Measurements from ENCODE around the gene KCNJ14. TPM values are rescaled to one million over a fixed set of nuclear protein-coding genes. Genes with fewer than 3 reads are reported as not detected.
"Not testable (repeated sequence)": the region's sequence is repeated elsewhere in the genome, so short reads cannot be mapped to it uniquely, and the experiment has no call there.

Gene KCNJ14
- polyA plus RNA-seq, 10 donors, result 0.59 to 1.1 (median 0.72) TPM

DNA sequence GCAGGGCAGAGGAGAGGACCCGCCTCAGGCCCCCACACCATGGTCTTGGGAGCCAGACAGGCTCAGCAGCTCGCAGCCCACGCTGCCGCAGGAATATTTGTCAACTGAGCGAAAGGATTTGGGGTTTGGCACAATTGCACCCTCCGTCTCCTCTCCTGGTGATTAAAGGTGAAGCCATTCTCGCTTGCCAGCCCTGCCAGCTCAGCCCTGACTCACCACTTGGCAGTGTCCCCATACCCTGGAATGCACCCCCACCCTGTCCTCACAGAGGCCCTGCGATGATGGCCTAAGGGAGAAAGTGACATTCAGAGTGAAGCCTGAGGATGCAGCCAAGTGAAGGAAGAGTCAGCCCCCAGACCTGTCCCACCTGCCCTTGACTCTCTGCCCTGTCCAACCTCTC is 32.6 kb downstream of the KCNJ14 start:
- peak in 1 of 3 donors; percentile 37 for DNase-seq

DNA sequence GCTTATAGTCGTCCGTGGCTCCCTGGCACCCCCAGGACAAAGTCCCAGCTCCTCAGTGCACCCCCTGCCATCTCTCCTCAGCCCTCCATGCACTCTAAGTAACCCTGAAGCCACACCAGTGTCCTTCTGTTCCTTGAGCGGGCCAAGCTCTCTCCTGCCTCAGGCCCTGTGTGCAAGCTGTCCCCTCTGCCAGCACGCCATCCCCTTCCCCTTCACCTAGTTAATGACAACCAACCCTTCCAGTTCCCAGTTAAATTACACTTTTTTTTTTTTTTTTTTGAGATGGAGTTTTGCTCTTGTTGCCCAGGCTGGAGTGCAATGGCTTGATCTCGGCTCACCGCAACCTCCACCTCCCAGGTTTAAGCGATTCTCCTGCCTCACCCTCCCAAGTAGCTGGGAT is 33.1 kb downstream of the KCNJ14 start:
- DNase-seq, result not testable (repeated sequence)

DNA sequence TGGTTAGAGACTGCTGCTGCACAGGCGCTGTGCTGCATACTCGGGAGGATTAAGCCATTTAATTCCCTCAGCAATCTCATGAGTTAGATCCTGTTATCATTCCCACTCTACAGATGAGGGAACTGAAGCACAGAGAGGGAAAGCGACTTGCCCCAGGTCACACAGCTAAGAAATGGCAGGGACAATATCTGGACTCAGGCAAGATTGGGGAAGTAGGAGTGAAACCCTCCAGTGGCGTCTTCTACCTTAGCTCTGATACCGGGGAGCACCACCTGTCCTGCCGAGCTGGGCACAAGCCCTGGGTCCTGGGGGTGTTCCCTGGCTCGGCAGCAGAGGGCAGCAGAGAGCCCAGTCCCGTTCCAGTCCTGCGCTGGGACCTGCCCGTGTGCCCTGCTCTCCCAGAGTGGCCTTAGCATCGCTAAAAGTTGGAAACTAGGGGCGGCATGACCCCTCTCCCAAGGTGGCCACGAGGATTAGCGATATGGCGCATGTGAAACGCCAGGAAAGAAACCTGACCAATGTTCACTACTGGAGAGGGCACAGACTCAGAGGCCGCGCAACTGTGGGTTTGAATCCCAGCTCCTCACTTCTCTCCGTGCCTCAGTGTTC is 34.3 kb downstream of the KCNJ14 start:
- DNase-seq, result peak in 1 of 3 donors; percentile 71

DNA sequence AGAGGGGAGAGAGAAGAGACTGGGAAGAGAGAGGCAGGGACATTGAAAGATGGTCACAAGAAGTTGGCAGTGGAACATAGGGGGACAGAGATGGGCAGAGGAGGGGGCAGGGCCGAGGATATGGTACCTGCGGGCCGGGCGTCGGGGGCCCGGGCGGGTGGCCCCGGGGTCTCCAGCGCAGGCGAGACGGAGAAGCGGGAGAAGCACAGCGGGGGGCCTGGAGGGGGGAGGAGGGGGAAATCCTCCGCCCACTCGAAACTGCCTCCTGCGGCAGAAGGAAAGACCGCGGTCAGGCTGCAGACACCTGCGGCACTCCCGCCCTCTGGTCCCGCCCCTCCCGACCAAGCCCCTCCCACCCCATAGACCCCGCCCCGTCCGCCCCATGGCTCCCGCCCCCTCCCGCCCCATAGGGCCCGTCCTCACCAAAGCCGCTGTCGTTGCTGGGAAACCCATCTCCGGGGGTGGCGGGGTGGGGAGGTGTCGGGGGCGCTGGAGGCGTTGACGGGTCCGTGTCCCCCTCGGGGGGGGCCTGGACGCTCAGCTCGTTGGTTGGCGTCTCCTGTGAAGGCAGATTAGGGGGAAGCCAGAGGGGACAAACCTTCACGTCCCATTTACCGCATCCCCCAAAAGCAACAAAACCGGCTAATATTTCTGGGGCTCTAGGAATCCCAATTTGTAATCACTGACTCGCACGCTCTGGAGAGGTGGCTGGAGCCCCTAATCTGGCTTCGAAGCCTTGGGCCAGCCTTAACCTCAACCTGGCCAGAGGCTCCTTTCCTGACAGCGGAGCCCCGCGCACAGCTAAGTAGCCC is 35.8 kb downstream of the KCNJ14 start:
- no peak for DNase-seq

DNA sequence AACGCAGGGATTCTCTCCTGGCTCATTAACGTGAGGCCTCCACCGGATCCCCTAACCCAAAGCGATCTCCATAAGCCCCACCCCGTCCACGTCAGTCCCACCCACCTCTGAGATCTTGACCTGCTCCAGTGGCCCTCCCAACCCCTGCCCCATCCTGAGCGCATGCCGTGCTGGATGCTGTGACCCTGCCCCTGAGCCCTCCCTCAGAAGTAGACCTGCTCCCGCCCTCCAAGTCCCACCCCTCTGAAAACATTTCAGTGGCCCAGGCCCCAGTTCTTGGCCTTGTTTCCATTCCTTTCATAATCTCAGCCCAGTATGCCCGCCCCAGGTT is 36.4 kb downstream of the KCNJ14 start:
- DNase-seq, result no peak

DNA sequence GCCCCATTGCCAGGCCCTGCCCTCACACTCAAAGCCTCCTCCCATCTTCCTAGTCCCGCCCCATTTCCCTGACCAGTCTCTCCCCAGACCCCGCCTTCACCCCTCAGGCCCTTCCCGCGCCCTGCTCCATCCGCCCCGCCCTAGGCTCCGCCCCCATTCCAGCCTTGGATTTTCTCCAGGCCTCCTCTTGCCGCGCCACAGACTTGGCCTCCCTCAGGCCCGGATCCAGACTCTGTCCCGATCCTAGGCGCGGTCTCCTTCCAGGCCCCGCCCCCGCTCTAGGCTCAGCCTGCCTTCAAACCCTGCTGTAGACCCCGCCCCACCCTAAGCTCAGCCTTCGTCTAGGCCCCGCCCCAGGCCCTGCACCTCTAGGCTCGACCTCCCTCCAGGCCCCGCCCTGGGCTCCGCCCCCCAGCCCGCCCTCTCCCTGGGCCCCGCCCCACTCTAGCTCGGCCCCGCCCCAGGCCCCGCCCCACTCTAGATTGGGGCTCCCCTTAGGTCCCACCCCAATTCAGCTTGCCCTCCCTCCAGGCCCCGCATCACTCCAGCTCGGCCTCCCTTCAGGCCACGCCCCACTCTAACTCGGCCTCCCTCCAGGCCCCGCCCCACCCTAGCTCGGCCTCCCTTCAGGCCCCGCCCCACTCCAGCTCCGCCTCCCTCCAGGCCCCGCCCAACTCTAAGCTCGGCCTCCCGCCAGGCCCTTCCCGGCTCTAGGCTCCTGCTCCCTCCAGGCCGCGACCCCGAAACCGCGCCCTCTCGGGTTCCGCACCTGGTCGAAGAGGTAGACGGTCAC is 37.7 kb downstream of the KCNJ14 start:
- peak; percentile 86 to 91 (median 91) for DNase-seq

DNA sequence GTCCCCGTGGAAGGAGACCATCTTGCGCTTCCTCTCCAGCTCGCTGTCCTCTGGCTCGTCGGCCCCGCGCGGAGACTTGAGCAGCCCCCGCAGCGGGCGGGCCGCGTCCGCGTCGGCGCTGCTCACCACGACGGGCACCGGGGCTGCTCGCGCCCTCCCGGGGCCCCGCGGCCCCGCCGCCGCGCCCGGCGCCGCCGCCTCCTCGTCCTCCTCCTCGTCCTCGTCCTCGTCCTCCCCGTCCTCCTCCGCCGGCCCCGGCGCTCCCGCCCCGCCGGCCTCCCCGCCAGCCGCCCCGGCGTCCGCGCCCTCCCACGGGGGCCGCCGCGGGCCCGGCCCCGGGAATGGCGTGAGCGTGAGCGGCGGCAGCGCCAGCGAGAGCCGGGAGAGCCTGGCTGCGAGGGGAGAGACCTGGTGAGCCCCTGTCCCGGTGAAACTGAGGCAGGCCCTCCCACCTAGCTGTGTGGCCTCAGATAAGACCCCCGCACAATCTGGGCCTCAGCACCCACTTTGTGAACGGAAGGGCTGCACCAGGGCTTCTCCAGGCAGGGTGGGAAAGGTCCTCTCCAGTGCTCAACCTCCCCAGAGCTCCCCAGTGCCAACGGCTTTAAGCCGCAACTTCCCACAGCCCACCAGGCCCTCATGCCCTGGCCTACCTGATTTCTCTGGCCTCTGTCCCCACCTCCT is 38.5 kb downstream of the KCNJ14 start:
- DNase-seq, result no peak

DNA sequence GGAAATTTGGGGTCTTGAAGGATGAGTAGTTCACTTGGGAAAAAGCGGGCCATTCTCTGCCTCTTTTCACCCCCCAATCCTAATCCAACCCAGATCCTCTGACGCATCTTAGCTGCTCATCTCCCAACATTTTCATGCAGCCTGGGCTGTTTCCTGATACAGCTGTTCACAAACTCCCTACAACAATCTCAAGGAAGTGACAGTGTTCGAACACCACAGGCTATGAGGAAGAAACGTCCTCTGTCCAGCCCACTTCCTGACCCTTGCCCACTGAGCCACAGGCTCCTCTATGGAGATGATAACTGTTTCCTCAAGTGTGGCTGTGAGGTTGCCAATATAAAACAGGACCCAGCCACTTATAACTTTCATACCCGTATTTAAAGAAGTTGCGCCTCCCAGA is 40.0 kb downstream of the KCNJ14 start:
- no peak for DNase-seq

DNA sequence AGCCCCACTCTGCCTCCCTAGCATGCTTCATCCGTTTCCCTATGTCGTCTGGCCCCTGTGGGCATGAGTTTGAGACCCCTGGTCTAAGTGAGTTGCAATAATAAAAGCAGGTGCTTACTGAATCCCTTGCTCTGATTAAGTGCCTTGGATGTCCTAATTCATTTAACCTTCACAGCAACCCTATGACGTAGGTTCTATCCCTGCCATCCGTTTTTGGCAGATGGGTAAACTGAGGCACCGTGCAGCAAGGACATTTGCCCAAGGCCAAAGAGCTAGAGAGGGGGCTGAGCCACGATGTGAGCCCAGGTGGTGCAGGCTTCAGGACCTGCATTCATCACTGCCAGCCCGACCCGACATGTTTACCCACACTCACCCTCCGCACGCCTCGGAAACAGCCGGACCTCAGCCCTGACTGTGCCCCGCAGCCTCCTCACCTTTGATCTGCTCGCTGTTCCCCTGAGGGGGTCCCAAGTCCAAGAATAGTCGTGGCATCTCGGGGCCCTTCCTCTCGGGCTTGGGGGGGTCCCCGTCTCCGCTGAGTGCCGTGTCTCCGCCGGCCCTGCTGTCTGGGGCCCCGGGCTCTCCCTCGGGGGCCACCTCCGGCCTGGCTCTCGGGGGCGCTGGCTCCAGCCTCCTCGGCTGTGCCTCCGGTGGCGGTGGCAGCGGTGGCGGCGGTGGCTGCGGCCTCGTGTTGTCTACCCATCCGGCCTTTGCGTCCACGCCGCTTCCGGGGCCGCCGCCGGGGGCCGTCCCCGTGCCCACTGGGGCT is 41.8 kb downstream of the KCNJ14 start:
- DNase-seq, result no peak

DNA sequence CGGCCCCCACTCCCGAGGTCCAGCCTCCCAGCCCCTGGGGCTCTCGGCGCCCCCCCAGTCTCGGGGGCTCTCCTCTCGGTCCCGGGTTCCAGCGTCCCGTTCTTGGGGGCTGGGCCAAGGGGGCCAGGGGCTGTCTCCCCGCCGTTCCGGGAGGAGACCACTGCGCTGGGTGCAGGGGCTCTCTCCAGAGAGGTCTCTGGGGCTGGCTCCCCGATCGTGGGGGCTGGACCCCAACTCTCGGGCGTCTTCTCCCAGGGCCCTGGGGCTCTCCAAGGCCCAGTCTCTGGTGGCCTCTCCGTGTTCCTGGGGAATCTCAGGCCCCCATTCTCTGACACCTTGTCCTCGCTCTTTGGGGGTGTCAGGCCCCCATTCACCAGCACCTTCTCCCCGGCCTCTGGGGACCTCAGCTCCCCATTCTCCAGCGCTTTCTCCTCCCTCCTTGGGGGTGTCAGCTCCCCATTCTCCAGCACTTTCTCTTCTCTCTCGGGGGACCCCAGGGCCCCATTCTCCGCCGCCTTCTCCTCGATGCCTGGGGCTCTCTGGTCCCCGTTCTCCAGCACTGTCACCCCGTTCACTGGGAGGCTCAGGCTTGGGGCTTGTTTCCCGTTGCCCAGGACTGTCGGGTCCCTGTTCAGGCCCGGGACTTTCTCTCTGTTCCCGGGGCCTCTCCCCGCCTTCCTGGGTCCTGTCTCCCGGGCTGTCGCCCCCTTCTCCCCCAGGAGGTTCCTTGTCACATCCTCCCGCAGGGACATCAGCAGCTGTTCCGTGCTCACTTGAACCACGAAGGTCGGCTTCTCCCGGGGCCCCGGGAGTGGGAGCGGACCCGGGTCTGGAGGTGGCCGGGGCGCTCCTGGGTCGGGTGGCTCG is 42.6 kb downstream of the KCNJ14 start:
- peak in 1 of 3 donors; percentile 1 for DNase-seq

GRCh38 chr19:48498595-48499311 is 43.4 kb downstream of the KCNJ14 start:
- no peak for DNase-seq

DNA sequence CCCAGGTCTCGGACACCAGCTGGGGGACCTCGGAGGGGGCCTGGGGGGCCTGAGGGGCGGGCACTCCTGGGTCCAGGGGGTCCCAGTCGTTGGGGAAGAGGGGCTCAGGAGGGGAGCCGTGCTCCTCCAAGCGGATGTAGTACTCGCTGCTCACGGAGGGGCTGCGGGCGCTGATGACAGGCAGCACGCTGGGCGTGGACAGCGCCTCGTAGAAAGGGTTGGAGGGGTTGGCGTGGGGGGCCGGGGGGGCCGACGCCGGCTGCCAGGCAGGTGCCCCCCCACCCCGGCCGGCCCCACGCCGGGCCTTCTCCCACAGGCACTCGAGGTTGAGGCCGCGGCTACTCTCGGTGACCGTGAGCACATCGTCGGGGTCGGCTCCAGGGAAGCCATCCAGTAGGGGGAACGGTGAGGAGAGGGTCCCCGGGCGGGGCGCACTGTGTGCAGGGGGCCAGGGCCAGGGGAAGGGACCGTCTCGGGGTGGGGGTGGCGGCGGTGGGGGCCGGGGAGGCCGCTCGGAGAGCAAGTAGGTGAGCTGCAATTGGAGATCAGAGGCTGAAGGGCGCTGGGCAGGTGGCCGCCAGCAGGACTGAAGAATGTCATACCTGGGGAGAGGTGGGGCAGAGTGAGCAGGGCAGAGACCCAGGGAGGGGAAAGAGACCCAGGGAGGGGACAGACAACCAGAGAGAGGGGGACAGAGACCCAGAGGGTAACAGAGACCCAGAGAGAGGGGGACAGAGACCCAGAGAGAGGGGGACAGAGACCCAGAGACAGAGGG is 44.1 kb downstream of the KCNJ14 start:
- peak in 1 of 3 donors; percentile 9 for DNase-seq

- no peak for DNase-seq
Measured at GRCh38 chr19:48500830-48501493, 45.6 kb downstream of the KCNJ14 start.

DNA sequence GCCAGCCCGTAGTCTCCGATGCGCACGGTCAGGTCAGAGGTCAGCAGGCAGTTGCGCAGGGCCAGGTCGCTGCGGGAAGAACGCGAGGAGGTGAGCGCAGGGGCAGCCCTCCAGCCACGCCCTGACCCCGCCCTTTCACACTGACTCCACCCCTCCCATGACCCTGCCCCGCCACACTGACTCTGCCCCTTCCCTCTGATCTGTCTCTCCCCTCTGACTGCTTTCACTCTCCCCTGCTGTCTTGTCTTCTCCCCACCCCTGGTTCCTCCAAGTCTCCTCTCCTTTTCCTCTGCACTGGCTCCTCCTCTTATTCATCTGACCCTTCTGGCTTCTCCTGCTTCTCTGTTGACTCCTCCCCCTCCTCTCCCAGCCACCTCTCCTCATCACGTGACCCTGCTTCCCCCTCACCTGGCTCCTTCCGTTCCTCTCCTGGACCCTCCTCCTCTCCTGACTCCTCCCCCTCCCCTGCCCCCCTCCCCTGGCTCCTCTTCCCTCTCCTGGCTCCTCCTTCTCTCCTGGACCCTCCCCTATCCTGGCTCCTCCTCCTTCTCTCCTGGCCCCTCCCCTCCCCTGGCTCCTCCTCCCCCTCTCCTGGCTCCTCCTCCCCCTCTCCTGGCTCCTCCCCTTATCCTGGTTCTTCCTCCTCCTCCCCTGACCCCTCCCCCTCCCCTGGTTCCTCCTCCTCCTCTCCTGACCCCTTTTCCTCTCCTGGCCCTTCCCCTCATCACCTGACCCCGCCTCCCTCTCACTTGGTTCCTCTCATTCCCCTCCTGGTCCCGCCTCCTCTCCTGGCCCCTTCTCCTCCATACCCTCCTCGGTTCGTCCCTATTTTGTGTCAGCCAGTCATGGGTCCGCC is 46.3 kb downstream of the KCNJ14 start:
- peak in 1 of 3 donors; percentile 29 for DNase-seq

DNA sequence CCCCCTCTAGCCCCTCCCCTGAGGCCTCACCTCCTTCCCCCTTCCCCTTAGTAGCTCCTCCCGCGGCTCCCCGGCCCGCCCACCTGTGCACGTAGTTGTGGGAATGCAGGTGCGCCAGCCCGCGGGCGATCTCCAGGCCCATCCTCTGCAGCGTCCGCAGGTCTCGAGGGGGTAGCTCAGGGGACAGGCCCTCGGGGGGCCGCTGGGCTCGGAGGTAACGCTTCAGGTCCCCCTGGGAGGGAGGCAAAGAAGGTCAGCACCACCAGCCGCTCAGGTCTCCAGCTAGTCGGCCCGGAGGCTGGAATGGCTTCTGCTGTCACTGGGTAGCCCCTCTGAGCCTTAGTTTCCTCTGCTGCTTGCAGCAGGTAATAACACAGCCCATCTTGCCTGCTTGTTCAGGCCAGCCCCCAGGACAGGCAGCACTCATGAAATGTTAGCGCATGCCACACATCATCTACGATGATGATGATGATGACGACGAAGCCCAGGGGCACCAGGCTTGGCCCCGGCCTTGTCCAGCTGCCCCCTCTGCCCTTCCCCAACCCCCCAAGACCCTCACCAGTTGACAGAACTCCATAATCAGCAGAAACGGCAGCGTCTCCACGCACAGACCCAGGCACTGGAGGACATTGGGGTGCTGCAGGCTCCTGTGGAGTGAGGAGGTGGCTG is 47.1 kb downstream of the KCNJ14 start:
- peak in 1 of 3 donors; percentile 3 for DNase-seq

DNA sequence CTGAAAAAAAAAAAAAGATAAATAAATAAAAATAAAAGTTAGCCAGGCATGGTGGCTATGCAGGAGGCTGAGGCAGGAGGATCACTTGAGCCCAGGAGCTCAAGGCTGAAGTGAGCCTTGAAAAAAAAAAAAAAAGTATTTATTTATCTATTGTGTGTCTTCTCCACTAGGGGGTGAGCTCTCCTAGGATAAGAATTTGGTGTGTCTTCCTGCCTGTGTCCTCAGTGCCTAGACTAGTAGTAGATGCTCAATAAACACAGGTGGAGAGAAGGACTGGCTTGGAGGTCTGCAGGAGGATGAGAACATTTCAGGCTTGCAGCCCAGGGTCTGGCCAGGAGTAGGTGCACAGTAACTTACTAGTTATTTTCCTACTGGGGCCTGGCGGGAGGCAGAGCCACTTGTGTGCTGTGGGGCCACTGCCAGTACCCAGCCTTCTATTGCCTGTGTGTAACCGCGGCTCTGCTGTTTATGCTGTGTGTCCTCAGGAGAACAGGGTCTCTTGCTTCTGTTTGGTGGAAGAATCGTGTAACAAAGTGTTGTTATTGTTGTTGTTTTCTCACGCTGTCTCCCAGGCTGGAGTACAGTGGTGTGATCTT is 50.9 kb downstream of the KCNJ14 start:
- peak in 1 of 3 donors; percentile 16 for DNase-seq
